DOHH2 (cell line): Measurements from ENCODE around the gene UBA7.

ENCODE experiments used
- CTCF ChIP-seq: fragments of 200-600 bp; sonication (generic); IDR thresholded peaks from one replicate; pipeline ENCODE4 v1.5.1; 2014; ENCODE audit warnings: antibody characterized with exemption, mild to moderate bottlenecking, low read depth, low read length; ENCODE audit not compliant: poor library complexity, severe bottlenecking
- EZH2phosphoT487 ChIP-seq: fragments of 200-600 bp; sonication (generic); IDR thresholded peaks from 2 replicates; pipeline ENCODE4 v1.6.1; 2017; ENCODE audit warnings: borderline replicate concordance, mild to moderate bottlenecking, antibody characterized with exemption, low read length, moderate library complexity, mixed read lengths

- TF ChIP-seq CTCF (no peak), EZH2phosphoT487 (no peak)
Observed at GRCh38 chr3:49757197-49757596, 56.6 kb downstream of the UBA7 start.
